PC-3 (cell line): ENCODE measurements around the gene BTBD6. TPM values are rescaled to one million over a fixed set of nuclear protein-coding genes. Genes with fewer than 3 reads are reported as not detected.

ENCODE experiments used
- ATAC-seq: fragments of 200-7000 bp; cut with Tn5 transposase; 2 replicates; pipeline ENCODE4 v1.9.1; 2020; ENCODE audit warnings: mild to moderate bottlenecking, moderate library complexity
- BruUV-seq: library from RNA; stranded (reverse); fragments of 400-500 nt; replicated peaks from 2 replicates; lab custom pipeline; 2021; lab: Mats Ljungman, UMichigan
- CTCF ChIA-PET: fragments of 300-600 bp; sonication (Branson Sonifier 250); formaldehyde crosslinking; loops from one replicate; lab custom pipeline; 2022; ENCODE audit warnings: antibody characterized with exemption; lab: Charles Lee
- POLR2A ChIA-PET: fragments of 300-600 bp; sonication (Branson Sonifier 250); formaldehyde crosslinking; loops from one replicate; lab custom pipeline; 2022; ENCODE audit warnings: antibody characterized with exemption; ENCODE audit not compliant: unreplicated experiment; lab: Charles Lee
- DNase-seq: peaks from one replicate; pipeline ENCODE4 v3.0.0-alpha.2; 2015
- H2AFZ ChIP-seq: fragments of 300-600 bp; sonication (generic); 2 replicates; pipeline ENCODE4 v1.6.0; 2016; ENCODE audit warnings: antibody characterized with exemption, low read length
- H3F3A ChIP-seq: fragments of 300-600 bp; sonication (generic); one replicate; pipeline ENCODE4 v1.6.0; 2017; ENCODE audit warnings: antibody characterized with exemption, low read length, control low read depth, mild to moderate bottlenecking; ENCODE audit not compliant: unreplicated experiment
- H3K27ac ChIP-seq: fragments of 300-600 bp; sonication (generic); 2 replicates; pipeline ENCODE4 v1.5.1; 2016; ENCODE audit warnings: mild to moderate bottlenecking, low read length
- H3K27me3 ChIP-seq: fragments of 300-600 bp; sonication (generic); 2 replicates; pipeline ENCODE4 v1.6.1; 2016; ENCODE audit warnings: low read length, mixed read lengths
- H3K36me3 ChIP-seq: fragments of 300-600 bp; sonication (generic); 2 replicates; pipeline ENCODE4 v1.6.1; 2016; ENCODE audit warnings: low read depth, mixed run types, low read length, mixed read lengths
- H3K4me1 ChIP-seq: fragments of 300-600 bp; sonication (generic); 2 replicates; pipeline ENCODE4 v1.5.1; 2016; ENCODE audit warnings: low read length; ENCODE audit not compliant: insufficient read depth
- H3K4me2 ChIP-seq: fragments of 300-600 bp; sonication (generic); 2 replicates; pipeline ENCODE4 v1.6.0; 2016; ENCODE audit warnings: low read length
- H3K4me3 ChIP-seq: fragments of 300-600 bp; sonication (generic); 2 replicates; pipeline ENCODE4 v1.5.1; 2016; ENCODE audit warnings: mild to moderate bottlenecking, low read length, mixed read lengths
- H3K79me2 ChIP-seq: fragments of 300-600 bp; sonication (generic); 2 replicates; pipeline ENCODE4 v1.6.1; 2017; ENCODE audit warnings: low read length, mixed read lengths
- H3K9ac ChIP-seq: fragments of 300-600 bp; sonication (generic); 2 replicates; pipeline ENCODE4 v1.6.0; 2016; ENCODE audit warnings: mild to moderate bottlenecking, low read length
- H3K9me2 ChIP-seq: fragments of 300-600 bp; sonication (generic); replicated peaks from 2 replicates; pipeline ENCODE4 v1.6.1; 2016; ENCODE audit warnings: mixed run types, low read length, mixed read lengths
- H3K9me3 ChIP-seq: fragments of 300-600 bp; sonication (generic); 2 replicates; pipeline ENCODE4 v1.6.1; 2016; ENCODE audit warnings: low read length, mixed read lengths
- H4K20me1 ChIP-seq: fragments of 300-600 bp; sonication (generic); 2 replicates; pipeline ENCODE4 v1.6.1; 2016; ENCODE audit warnings: low read length, mixed read lengths
- EZH2 ChIP-seq: fragments of 300-600 bp; sonication (generic); IDR thresholded peaks from one replicate; pipeline ENCODE4 v1.6.1; 2017; ENCODE audit warnings: antibody characterized with exemption, mild to moderate bottlenecking, low read length; ENCODE audit not compliant: unreplicated experiment
- EZH2phosphoT487 ChIP-seq: fragments of 300-600 bp; sonication (generic); IDR thresholded peaks from 2 replicates; pipeline ENCODE4 v1.6.1; 2018; ENCODE audit warnings: mild to moderate bottlenecking, antibody characterized with exemption, low read length, borderline replicate concordance
- intact Hi-C: fragments of 100-400 bp; cut with micrococcal nuclease; formaldehyde crosslinking; loops from 2 replicates; pipeline ENCODE4 v1.9.0; 2023
- total RNA-seq: library from RNA; depleted of rRNA; stranded (reverse); fragments of >200 nt; gene quantifications from 2 replicates; pipeline ENCODE4 v1.2.3, GENCODE V29; 2014
- TF ChIP-seq, protein P1 (sequence below): fragments of 300-600 bp; sonication (generic); conservative IDR thresholded peaks from 2 replicates; pipeline ENCODE4 v1.5.1; 2017; ENCODE audit warnings: antibody characterized with exemption, low read depth, mild to moderate bottlenecking, low read length

Gene BTBD6
- total RNA-seq, 1 experiment from 2014 or later, result 104 TPM

DNA sequence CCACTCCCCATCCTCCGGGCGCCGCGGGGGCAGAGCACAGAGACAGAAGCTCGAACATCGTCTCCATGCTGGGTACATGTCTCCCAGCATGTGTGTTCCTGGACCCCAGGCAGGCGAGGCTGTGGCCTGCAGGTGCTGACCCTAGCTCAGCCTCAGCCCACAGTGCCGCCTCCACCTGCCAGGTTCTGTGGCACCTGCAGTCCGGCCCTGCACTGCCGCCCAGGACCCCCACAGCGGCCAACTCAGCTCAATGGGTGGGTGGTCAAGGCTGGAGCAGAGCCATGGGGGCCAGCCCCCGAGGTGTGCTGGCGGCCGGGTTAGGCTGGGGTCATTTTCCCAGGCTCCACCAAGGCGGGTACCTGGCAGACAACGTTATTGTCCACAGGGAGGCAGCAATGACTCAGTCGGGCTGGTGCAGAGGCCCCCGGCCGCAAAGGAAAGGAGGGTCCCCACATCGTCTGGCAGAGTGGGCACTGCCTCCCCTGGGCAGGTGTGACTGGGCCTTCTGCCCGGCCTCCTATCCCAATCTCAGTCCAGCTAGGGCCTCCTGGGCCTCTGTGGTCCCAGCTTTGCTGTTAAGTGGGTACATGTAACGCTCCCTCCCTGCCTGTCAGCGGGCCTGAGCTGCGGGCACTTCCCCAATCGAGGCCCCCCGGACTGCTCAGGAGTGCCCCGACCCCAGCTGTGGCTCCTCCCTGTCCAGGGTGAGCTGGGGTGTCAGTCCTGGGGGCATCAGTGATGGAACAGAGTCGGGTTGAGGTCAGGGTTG lies 47.0 kb upstream of the BTBD6 start:
- no peak for DNase-seq
- Histone ChIP-seq H3F3A (no peaks in the 10 kb centered on the region), H3K27ac (no peak overlapping the region), H2AFZ (no peak overlapping the region), H3K27me3 (peaks cover 9% of the 10 kb centered on the region), H3K4me2 (no peak overlapping the region), H3K4me3 (no peak overlapping the region), H3K79me2 (no peaks in the 10 kb centered on the region), H3K4me1 (peaks cover 29% of the 10 kb centered on the region), H4K20me1 (no peaks in the 10 kb centered on the region), H3K36me3 (no peaks in the 10 kb centered on the region), H3K9me3 (no peaks in the 10 kb centered on the region), H3K9me2 (no peaks in the 10 kb centered on the region), H3K9ac (no peak overlapping the region)
- no peak for ATAC-seq
- TF ChIP-seq EZH2, result no peak
- TF ChIP-seq, protein P1, sequence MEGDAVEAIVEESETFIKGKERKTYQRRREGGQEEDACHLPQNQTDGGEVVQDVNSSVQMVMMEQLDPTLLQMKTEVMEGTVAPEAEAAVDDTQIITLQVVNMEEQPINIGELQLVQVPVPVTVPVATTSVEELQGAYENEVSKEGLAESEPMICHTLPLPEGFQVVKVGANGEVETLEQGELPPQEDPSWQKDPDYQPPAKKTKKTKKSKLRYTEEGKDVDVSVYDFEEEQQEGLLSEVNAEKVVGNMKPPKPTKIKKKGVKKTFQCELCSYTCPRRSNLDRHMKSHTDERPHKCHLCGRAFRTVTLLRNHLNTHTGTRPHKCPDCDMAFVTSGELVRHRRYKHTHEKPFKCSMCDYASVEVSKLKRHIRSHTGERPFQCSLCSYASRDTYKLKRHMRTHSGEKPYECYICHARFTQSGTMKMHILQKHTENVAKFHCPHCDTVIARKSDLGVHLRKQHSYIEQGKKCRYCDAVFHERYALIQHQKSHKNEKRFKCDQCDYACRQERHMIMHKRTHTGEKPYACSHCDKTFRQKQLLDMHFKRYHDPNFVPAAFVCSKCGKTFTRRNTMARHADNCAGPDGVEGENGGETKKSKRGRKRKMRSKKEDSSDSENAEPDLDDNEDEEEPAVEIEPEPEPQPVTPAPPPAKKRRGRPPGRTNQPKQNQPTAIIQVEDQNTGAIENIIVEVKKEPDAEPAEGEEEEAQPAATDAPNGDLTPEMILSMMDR, result peak; percentile 50
- no peak for TF ChIP-seq EZH2phosphoT487
- intact Hi-C loops, result no loop called here
- CTCF ChIA-PET, result no interaction called here
- POLR2A ChIA-PET, result no interaction called here
- no TSS peak for BruUV-seq

DNA sequence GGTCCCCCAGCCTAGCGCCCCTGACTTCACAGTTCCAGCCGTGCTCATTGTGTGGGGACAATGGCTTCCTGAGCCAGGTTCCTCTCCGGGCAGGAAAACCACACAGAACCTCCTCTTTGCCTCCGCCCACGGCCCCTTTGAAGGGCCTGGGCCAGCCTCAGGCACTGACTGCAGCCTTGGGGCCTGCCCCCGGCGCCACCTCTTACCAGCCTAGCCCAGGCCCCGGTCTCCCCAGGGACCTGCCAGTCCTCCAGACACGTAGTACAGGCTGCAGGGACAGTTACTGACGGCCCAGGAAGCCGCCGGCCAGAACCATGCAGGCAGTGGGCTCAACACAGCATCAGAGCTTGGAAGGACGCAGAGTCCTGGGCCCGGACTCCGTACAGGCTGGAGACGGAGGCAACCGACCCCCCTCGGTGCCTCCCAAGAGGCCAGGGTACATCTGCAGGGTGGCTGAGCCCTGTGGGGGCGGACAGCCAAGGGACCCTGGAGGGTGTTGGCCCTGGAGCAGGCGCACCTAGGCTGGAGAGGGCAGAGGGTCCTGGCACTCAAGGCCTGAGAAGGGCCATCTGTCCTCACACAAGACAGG lies 46.3 kb upstream of the BTBD6 start:
- no peak overlapping the region for H3K9ac ChIP-seq

More for the DNA sequence above, 46.3 kb upstream of the BTBD6 start:
- Histone ChIP-seq H3K27ac (no peak overlapping the region), H3K4me3 (no peak overlapping the region), H3F3A (no peaks in the 10 kb centered on the region), H4K20me1 (no peaks in the 10 kb centered on the region), H3K4me2 (no peak overlapping the region), H3K27me3 (peaks cover 3% of the 10 kb centered on the region; the same call in 1 of the 2 replicates), H3K9me3 (no peaks in the 10 kb centered on the region), H2AFZ (no peak overlapping the region), H3K36me3 (no peaks in the 10 kb centered on the region), H3K4me1 (peaks cover 27% of the 10 kb centered on the region), H3K9me2 (no peaks in the 10 kb centered on the region), H3K79me2 (no peaks in the 10 kb centered on the region)
- DNase-seq (no peak), ATAC-seq (no peak)
- ChIA-PET POLR2A (no interaction called here), CTCF (no interaction called here)
- BruUV-seq, result no TSS peak
- TF ChIP-seq EZH2phosphoT487 (no peak), EZH2 (no peak)
- TF ChIP-seq, protein P1, result no peak
- intact Hi-C loops, result loop anchor here (2.0 kb wide), 1 partner anchor 79 kb away; no protein-coding TSS in a partner anchor
